Measurements from ENCODE around the gene SLC11A2.

- TF ChIP-seq TSHZ2 (CRISPR knock-in tag; IDR thresholded peaks at IDR 0.05) (no peak), ZFP30 (CRISPR knock-in tag; IDR thresholded peaks at IDR 0.05) (no peak), PATZ1 (CRISPR knock-in tag; IDR thresholded peaks at IDR 0.05; ENCODE audit: borderline replicate concordance) (no peak), CSRNP3 (CRISPR knock-in tag; IDR thresholded peaks at IDR 0.05) (no peak), ESRRG (CRISPR knock-in tag; IDR thresholded peaks at IDR 0.05) (no peak), TCF4 (CRISPR knock-in tag; IDR thresholded peaks at IDR 0.05; ENCODE audit: borderline replicate concordance) (no peak), CSDC2 (CRISPR knock-in tag; IDR thresholded peaks at IDR 0.05) (no peak), TOX (CRISPR knock-in tag; IDR thresholded peaks at IDR 0.05; ENCODE audit: borderline replicate concordance) (no peak), ZNF565 (CRISPR knock-in tag; conservative IDR thresholded peaks at IDR 0.05; ENCODE audit: low read depth) (no peak), ZNF70 (CRISPR knock-in tag; IDR thresholded peaks at IDR 0.05) (no peak), ARNTL (CRISPR knock-in tag; IDR thresholded peaks at IDR 0.05; ENCODE audit: borderline replicate concordance, low read depth) (no peak), ZNF8 (CRISPR knock-in tag; IDR thresholded peaks at IDR 0.05) (no peak)
Measured at GRCh38 chr12:50934981-50935807, 91.0 kb downstream of the SLC11A2 start.
